HEK293 (cell line): Measurements from ENCODE around the gene PRR14L.

Experiments
- CTCF ChIA-PET: fragments of 350-600 bp; formaldehyde crosslinking; extraction: SDS; loops from one replicate; lab custom pipeline; 2021; ENCODE audit warnings: antibody characterized with exemption; lab: Yijun Ruan, JAX
- POLR2A ChIA-PET: fragments of 300-600 bp; formaldehyde crosslinking; extraction: SDS; loops from one replicate; lab custom pipeline; 2020; ENCODE audit warnings: antibody characterized with exemption, inconsistent platforms; lab: Yijun Ruan, JAX
- H3K27ac ChIP-seq: fragments of 200-500 bp; sonication (Bioruptor generic); 2 replicates; pipeline ENCODE4 v1.5.1; 2014; ENCODE audit warnings: low read depth, low read length, control low read depth, inconsistent platforms; ENCODE audit errors: extremely low read depth
- H3K36me3 ChIP-seq, 2 experiments: fragments of 200-500 bp in 1 of 2; sonication (Bioruptor generic) in 1 of 2; 1 replicate in 1 of 2; 2 replicates in 1 of 2; pipeline ENCODE4 v1.5.1; 2014 to 2017; ENCODE audit warnings: inconsistent platforms in 2 of 2, low read length in 2 of 2; ENCODE audit not compliant: control insufficient read depth in 2 of 2, insufficient read depth in 1 of 2
- H3K4me1 ChIP-seq: fragments of 200-500 bp; sonication (Bioruptor generic); 2 replicates; pipeline ENCODE4 v1.5.1; 2014; ENCODE audit warnings: mild to moderate bottlenecking, low read length, inconsistent platforms; ENCODE audit not compliant: control insufficient read depth, insufficient read depth
- H3K4me3 ChIP-seq: 2 replicates; pipeline ENCODE4 v1.5.1; 2011; ENCODE audit warnings: low read depth, mild to moderate bottlenecking, control low read depth, low read length, moderate library complexity
- H3K9me3 ChIP-seq: fragments of 200-500 bp; sonication (Bioruptor generic); 2 replicates; pipeline ENCODE4 v1.5.1; 2014; ENCODE audit warnings: low read depth, low read length, inconsistent platforms; ENCODE audit not compliant: control insufficient read depth, insufficient read depth
- BCL11A ChIP-seq: fragments of 450-650 bp; formaldehyde crosslinking; IDR thresholded peaks from 2 replicates; pipeline ENCODE4 v1.5.1; 2016; ENCODE audit warnings: low read depth, missing biosample characterization, missing genetic modification characterization
- ZBTB8A ChIP-seq: fragments of 450-650 bp; formaldehyde crosslinking; IDR thresholded peaks from 2 replicates; pipeline ENCODE4 v1.5.1; 2016; ENCODE audit warnings: missing biosample characterization, missing genetic modification characterization
- ZNF112 ChIP-seq: fragments of 450-650 bp; formaldehyde crosslinking; IDR thresholded peaks from 2 replicates; pipeline ENCODE4 v1.5.0; 2017; ENCODE audit warnings: missing biosample characterization, missing genetic modification characterization
- ZNF114 ChIP-seq: fragments of 450-650 bp; formaldehyde crosslinking; IDR thresholded peaks from 2 replicates; pipeline ENCODE4 v1.5.0; 2017; ENCODE audit warnings: missing biosample characterization, missing genetic modification characterization
- ZNF133 ChIP-seq: fragments of 450-650 bp; formaldehyde crosslinking; IDR thresholded peaks from 2 replicates; pipeline ENCODE4 v1.5.1; 2016; ENCODE audit warnings: missing biosample characterization, missing genetic modification characterization
- ZNF19 ChIP-seq: fragments of 450-650 bp; formaldehyde crosslinking; IDR thresholded peaks from 2 replicates; pipeline ENCODE4; 2016; ENCODE audit warnings: missing biosample characterization, missing genetic modification characterization, low read depth
- ZNF211 ChIP-seq: fragments of 450-650 bp; formaldehyde crosslinking; IDR thresholded peaks from 2 replicates; pipeline ENCODE4 v1.5.1; 2016; ENCODE audit warnings: low read depth, missing biosample characterization, missing genetic modification characterization
- ZNF239 ChIP-seq: fragments of 450-650 bp; formaldehyde crosslinking; IDR thresholded peaks from 2 replicates; pipeline ENCODE4 v1.5.1; 2016; ENCODE audit warnings: missing biosample characterization, missing genetic modification characterization
- ZNF433 ChIP-seq: fragments of 450-650 bp; formaldehyde crosslinking; IDR thresholded peaks from 2 replicates; pipeline ENCODE4 v1.5.1; 2016; ENCODE audit warnings: missing biosample characterization, missing genetic modification characterization, low read depth
- ZNF621 ChIP-seq: fragments of 450-650 bp; formaldehyde crosslinking; IDR thresholded peaks from 2 replicates; pipeline ENCODE4 v1.5.1; 2017; ENCODE audit warnings: missing biosample characterization, missing genetic modification characterization
- ZNF777 ChIP-seq: fragments of 450-650 bp; formaldehyde crosslinking; IDR thresholded peaks from 2 replicates; pipeline ENCODE4 v1.5.1; 2017; ENCODE audit warnings: missing biosample characterization, missing genetic modification characterization, borderline replicate concordance
- ZNF830 ChIP-seq: fragments of 450-650 bp; IDR thresholded peaks from 2 replicates; pipeline ENCODE4 v1.5.0; 2018; ENCODE audit warnings: missing biosample characterization, missing genetic modification characterization, low read depth, mild to moderate bottlenecking, moderate library complexity
- TF ChIP-seq, protein P1 (sequence below): fragments of 450-650 bp; formaldehyde crosslinking; IDR thresholded peaks from 2 replicates; pipeline ENCODE4 v1.5.1; 2016; ENCODE audit warnings: missing biosample characterization, missing genetic modification characterization
- TF ChIP-seq, protein P2 (sequence below): fragments of 450-650 bp; formaldehyde crosslinking; conservative IDR thresholded peaks from 2 replicates; pipeline ENCODE4 v1.5.1; 2016; ENCODE audit warnings: low read depth, missing biosample characterization, missing genetic modification characterization
- TF ChIP-seq, protein P3 (sequence below): fragments of 450-650 bp; formaldehyde crosslinking; IDR thresholded peaks from 2 replicates; pipeline ENCODE4 v1.5.1; 2016; ENCODE audit warnings: missing biosample characterization, missing genetic modification characterization

Gene PRR14L

DNA sequence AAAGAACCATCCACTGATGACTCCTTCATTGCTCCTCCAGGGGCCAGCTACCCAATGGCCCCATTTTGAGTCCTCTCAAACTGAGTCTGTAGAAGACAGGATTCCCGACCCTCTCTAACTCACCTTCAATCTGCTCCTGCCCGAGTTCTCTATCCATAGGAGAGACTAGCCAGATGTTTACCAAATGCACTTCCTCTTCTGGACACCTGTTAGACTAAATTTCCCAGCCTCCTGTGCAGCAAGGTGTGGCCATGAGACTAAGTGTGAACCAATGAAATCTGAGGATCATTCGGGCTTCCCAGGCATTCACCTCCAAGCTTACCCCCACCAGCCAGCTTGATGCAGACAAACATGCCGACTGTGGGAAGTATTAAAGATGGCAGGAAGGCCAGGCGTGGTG lies 95.5 kb downstream of the PRR14L start:
- ChIA-PET POLR2A (interaction anchor here (2.3 kb wide), 1 partner anchor 7 kb away, joined by 7 read pairs; the partner anchor contains the start of gene PISD), CTCF (interaction anchor here (0.6 to 2.0 kb wide), 5 partner anchors 11 to 546 kb away, joined by 3 to 9 read pairs (median 3); no protein-coding TSS in a partner anchor)
- Histone ChIP-seq H3K9me3 (no peaks in the 10 kb centered on the region), H3K4me3 (no peak overlapping the region), H3K4me1 (no peaks in the 10 kb centered on the region), H3K36me3 (peaks cover 6% of the 10 kb centered on the region in 2 experiments; a peak in 2 of 3 replicates), H3K27ac (no peak overlapping the region)
- TF ChIP-seq ZNF114 (tag by site-specific recombination) (no peak), ZNF433 (no peak), ZNF777 (no peak), ZNF830 (tag by site-specific recombination) (no peak), ZBTB8A (no peak), ZNF19 (no peak), BCL11A (tag by site-specific recombination) (no peak), ZNF112 (tag by site-specific recombination) (no peak), ZNF211 (tag by site-specific recombination) (no peak), ZNF621 (no peak), ZNF239 (tag by site-specific recombination) (no peak)
- TF ChIP-seq, protein P1, sequence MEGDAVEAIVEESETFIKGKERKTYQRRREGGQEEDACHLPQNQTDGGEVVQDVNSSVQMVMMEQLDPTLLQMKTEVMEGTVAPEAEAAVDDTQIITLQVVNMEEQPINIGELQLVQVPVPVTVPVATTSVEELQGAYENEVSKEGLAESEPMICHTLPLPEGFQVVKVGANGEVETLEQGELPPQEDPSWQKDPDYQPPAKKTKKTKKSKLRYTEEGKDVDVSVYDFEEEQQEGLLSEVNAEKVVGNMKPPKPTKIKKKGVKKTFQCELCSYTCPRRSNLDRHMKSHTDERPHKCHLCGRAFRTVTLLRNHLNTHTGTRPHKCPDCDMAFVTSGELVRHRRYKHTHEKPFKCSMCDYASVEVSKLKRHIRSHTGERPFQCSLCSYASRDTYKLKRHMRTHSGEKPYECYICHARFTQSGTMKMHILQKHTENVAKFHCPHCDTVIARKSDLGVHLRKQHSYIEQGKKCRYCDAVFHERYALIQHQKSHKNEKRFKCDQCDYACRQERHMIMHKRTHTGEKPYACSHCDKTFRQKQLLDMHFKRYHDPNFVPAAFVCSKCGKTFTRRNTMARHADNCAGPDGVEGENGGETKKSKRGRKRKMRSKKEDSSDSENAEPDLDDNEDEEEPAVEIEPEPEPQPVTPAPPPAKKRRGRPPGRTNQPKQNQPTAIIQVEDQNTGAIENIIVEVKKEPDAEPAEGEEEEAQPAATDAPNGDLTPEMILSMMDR (tag by site-specific recombination), result no peak
- TF ChIP-seq, protein P2, sequence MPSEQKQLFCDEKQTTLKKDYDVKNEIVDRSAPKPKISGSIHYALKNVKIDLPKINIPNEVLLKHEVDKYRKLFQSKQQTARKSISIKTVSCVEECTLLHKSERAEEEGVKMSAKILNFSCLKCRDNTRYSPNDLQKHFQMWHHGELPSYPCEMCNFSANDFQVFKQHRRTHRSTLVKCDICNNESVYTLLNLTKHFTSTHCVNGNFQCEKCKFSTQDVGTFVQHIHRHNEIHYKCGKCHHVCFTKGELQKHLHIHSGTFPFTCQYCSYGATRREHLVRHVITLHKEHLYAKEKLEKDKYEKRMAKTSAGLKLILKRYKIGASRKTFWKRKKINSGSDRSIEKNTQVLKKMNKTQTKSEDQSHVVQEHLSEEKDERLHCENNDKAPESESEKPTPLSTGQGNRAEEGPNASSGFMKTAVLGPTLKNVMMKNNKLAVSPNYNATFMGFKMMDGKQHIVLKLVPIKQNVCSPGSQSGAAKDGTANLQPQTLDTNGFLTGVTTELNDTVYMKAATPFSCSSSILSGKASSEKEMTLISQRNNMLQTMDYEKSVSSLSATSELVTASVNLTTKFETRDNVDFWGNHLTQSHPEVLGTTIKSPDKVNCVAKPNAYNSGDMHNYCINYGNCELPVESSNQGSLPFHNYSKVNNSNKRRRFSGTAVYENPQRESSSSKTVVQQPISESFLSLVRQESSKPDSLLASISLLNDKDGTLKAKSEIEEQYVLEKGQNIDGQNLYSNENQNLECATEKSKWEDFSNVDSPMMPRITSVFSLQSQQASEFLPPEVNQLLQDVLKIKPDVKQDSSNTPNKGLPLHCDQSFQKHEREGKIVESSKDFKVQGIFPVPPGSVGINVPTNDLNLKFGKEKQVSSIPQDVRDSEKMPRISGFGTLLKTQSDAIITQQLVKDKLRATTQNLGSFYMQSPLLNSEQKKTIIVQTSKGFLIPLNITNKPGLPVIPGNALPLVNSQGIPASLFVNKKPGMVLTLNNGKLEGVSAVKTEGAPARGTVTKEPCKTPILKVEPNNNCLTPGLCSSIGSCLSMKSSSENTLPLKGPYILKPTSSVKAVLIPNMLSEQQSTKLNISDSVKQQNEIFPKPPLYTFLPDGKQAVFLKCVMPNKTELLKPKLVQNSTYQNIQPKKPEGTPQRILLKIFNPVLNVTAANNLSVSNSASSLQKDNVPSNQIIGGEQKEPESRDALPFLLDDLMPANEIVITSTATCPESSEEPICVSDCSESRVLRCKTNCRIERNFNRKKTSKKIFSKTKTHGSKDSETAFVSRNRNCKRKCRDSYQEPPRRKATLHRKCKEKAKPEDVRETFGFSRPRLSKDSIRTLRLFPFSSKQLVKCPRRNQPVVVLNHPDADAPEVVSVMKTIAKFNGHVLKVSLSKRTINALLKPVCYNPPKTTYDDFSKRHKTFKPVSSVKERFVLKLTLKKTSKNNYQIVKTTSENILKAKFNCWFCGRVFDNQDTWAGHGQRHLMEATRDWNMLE (tag by site-specific recombination), result no peak
- TF ChIP-seq, protein P3, sequence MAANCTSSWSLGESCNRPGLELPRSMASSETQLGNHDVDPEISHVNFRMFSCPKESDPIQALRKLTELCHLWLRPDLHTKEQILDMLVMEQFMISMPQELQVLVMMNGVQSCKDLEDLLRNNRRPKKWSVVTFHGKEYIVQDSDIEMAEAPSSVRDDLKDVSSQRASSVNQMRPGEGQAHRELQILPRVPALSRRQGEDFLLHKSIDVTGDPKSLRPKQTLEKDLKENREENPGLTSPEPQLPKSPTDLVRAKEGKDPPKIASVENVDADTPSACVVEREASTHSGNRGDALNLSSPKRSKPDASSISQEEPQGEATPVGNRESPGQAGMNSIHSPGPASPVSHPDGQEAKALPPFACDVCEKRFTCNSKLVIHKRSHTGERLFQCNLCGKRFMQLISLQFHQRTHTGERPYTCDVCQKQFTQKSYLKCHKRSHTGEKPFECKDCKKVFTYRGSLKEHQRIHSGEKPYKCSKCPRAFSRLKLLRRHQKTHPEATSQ (tag by site-specific recombination), result no peak

DNA sequence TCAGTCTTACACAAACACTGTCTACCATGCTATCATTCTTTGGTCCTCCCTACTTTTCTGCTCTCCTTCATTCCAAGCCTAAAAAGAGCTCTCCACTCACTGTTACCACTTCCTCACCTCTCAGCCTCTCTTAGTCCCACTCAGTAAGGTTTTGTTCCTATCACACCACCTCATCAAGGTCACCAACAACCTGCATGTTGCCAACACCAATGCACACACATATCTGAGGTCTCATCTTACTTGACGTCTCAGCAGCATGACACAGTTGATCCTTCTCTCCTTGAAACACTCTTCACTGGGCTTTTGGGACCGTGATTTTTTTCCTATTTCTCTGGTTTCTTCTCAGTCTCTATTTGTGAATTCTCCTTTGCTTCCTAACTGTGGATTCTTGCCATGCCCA lies 96.0 kb downstream of the PRR14L start:
- ChIA-PET CTCF (interaction anchor here (0.6 to 2.0 kb wide), 3 partner anchors 12 to 546 kb away, joined by 3 to 4 read pairs (median 3); no protein-coding TSS in a partner anchor), POLR2A (interaction anchor here (2.3 kb wide), 1 partner anchor 8 kb away, joined by 7 read pairs; the partner anchor contains the start of gene PISD)
- Histone ChIP-seq H3K36me3 (peaks cover 6 to 10% of the 10 kb centered on the region in 2 experiments; a peak in 2 of 3 replicates), H3K4me3 (no peak overlapping the region), H3K4me1 (no peaks in the 10 kb centered on the region), H3K27ac (no peak overlapping the region), H3K9me3 (no peaks in the 10 kb centered on the region)
- no peak for TF ChIP-seq ZNF133 (tag by site-specific recombination)
